ENCODE data around the gene NIPBL. TPM values are rescaled to one million over a fixed set of nuclear protein-coding genes. Genes with fewer than 3 reads are reported as not detected.
A peak's percentile ranks its signal among the peaks of the same experiment; 100 is the strongest.

The NIPBL gene
- total and polyA plus RNA-seq, 2 experiments from 2014 or later, result 18.5 to 35.0 TPM

DNA sequence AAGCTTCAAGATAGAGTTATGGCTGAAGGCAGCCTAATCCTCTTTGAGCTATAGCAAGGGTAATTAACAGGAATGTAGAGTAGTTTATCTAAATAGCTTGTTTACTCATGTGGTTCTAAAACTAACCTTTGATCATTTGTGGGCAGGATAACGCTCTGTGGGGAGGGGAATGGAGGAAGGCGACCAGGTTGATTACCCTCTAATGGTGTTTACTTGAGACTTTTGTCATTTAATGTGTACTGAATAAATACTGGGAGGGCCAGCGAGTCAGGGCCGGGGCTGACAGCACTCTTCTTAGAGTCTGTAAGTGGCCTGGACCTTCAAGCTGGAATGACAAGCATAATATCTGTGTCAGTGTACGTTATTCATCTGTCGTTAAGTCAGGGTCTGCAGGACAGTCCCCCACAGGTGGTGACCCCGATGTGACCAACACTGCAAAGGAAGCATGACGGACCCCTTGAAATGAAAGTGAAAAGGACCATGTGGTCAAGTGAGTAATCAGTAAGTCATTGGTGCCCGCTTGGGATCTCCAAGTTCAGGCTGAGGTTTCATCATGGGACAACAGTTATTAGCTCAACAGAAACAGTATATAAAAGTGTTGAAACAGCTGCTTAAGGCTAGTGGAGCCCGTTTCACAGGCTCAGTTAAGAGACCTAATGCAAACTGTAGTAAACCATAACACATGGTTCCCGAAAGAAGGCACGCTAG lies 210.1 kb downstream of the NIPBL start:
- Histone ChIP-seq H3K4me2 (no peak overlapping the region), H3K27ac (peak overlapping the region; percentile 3), H4K20me1 (ENCODE audit: insufficient read depth, poor library complexity, severe bottlenecking) (no peaks in the 10 kb centered on the region), H3K27me3 (no peaks in the 10 kb centered on the region), H3K4me1 (ENCODE audit: insufficient read depth) (no peaks in the 10 kb centered on the region), H3K9me3 (ENCODE audit: low read depth) (no peaks in the 10 kb centered on the region), H3K9me2 (replicated peaks; ENCODE audit: insufficient read depth) (no peaks in the 10 kb centered on the region), H3K4me3 (no peak overlapping the region), H3K36me3 (replicated peaks; ENCODE audit: insufficient read depth, low read depth) (no peaks in the 10 kb centered on the region), H2AFZ (no peak overlapping the region), H3K79me2 (no peaks in the 10 kb centered on the region)
- 62% methylated on average over 12 of the region's 12 CpGs for WGBS (ENCODE audit: low lambda C conversion rate, missing lambda C conversion rate)
- no peak for TF ChIP-seq EZH2phosphoT487 (IDR thresholded peaks at IDR 0.05; ENCODE audit: low read depth, severe bottlenecking, unreplicated experiment)
- TF ChIP-seq EZH2 (IDR thresholded peaks at IDR 0.05; ENCODE audit: borderline replicate concordance), result no peak
- TF ChIP-seq, protein P1, sequence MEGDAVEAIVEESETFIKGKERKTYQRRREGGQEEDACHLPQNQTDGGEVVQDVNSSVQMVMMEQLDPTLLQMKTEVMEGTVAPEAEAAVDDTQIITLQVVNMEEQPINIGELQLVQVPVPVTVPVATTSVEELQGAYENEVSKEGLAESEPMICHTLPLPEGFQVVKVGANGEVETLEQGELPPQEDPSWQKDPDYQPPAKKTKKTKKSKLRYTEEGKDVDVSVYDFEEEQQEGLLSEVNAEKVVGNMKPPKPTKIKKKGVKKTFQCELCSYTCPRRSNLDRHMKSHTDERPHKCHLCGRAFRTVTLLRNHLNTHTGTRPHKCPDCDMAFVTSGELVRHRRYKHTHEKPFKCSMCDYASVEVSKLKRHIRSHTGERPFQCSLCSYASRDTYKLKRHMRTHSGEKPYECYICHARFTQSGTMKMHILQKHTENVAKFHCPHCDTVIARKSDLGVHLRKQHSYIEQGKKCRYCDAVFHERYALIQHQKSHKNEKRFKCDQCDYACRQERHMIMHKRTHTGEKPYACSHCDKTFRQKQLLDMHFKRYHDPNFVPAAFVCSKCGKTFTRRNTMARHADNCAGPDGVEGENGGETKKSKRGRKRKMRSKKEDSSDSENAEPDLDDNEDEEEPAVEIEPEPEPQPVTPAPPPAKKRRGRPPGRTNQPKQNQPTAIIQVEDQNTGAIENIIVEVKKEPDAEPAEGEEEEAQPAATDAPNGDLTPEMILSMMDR (IDR thresholded peaks at IDR 0.05; ENCODE audit: poor library complexity), result no peak
- peak; percentile 17 for DNase-seq (ENCODE audit: low spot score)

DNA sequence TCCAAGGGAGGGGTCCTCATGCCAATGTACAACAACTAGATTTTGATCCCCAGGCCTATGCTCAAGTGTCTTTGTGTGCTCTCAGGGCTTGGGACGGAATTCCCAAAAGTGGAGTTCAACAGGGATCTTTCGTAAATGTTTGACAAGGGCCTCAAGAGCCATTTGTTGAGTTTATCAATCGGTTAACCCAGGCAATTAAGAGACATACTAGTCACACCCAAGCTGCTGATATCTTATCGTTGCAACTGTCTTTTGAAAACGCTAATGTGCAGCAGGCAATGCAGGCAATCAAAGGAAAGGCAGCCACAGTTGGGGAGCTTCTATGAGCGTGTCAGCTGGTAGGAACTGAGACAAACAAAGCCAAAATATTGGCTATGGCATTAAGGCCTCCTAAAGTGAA lies 211.4 kb downstream of the NIPBL start:
- no peak for DNase-seq (ENCODE audit: low spot score)
- Histone ChIP-seq H4K20me1 (ENCODE audit: insufficient read depth, poor library complexity, severe bottlenecking) (no peaks in the 10 kb centered on the region), H3K27ac (no peak overlapping the region), H3K27me3 (no peaks in the 10 kb centered on the region), H3K4me2 (no peak overlapping the region), H2AFZ (no peak overlapping the region), H3K79me2 (no peaks in the 10 kb centered on the region), H3K4me3 (no peak overlapping the region), H3K9me2 (replicated peaks; ENCODE audit: insufficient read depth) (no peaks in the 10 kb centered on the region), H3K4me1 (ENCODE audit: insufficient read depth) (no peaks in the 10 kb centered on the region), H3K9me3 (ENCODE audit: low read depth) (no peaks in the 10 kb centered on the region), H3K36me3 (replicated peaks; ENCODE audit: insufficient read depth, low read depth) (no peaks in the 10 kb centered on the region)
- 62% methylated on average over 6 of the region's 6 CpGs for WGBS (ENCODE audit: low lambda C conversion rate, missing lambda C conversion rate)
- TF ChIP-seq EZH2 (IDR thresholded peaks at IDR 0.05; ENCODE audit: borderline replicate concordance) (no peak), EZH2phosphoT487 (IDR thresholded peaks at IDR 0.05; ENCODE audit: low read depth, severe bottlenecking, unreplicated experiment) (no peak)
- TF ChIP-seq, protein P1 (IDR thresholded peaks at IDR 0.05; ENCODE audit: poor library complexity), result no peak

DNA sequence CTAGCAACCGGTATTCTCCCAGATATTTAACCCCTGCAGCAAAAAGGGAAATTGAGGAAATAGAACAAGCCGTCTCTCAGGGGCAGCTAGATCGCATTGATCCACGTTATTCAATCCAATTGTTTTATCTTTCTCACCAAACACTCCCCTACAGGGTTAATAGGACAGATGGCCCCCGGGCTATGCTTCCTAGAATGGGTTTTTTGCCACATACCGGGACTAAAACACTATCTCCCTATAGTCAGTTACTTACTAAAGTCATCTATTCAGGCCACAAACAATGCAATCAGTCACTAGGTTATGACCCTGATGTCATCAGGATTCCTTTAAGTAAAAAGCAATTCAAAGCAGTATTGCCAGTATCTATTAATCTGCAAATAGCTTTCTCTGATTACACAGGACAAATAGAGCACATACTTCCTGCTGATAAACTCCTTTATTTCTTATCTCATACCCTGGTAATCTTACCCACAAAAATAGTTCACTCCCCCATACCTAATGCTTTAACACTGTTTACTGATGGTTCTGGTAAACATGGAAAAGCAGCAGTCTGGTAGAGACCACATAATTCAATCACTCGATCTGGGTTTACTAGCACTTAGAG lies 213.7 kb downstream of the NIPBL start:
- Histone ChIP-seq H3K79me2 (no peaks in the 10 kb centered on the region), H3K27ac (peak overlapping the region; percentile 70), H3K9me2 (replicated peaks; ENCODE audit: insufficient read depth) (no peaks in the 10 kb centered on the region), H3K4me3 (no peak overlapping the region), H3K27me3 (no peaks in the 10 kb centered on the region), H3K4me2 (peak overlapping the region; percentile 1), H3K4me1 (ENCODE audit: insufficient read depth) (no peaks in the 10 kb centered on the region), H2AFZ (no peak overlapping the region), H4K20me1 (ENCODE audit: insufficient read depth, poor library complexity, severe bottlenecking) (no peaks in the 10 kb centered on the region), H3K9me3 (ENCODE audit: low read depth) (peaks cover 4% of the 10 kb centered on the region), H3K36me3 (replicated peaks; ENCODE audit: insufficient read depth, low read depth) (no peaks in the 10 kb centered on the region)
- DNase-seq (ENCODE audit: low spot score), result peak; percentile 7
- TF ChIP-seq, protein P1 (IDR thresholded peaks at IDR 0.05; ENCODE audit: poor library complexity), result no peak
- no peak for TF ChIP-seq EZH2 (IDR thresholded peaks at IDR 0.05; ENCODE audit: borderline replicate concordance)
- TF ChIP-seq EZH2phosphoT487 (IDR thresholded peaks at IDR 0.05; ENCODE audit: low read depth, severe bottlenecking, unreplicated experiment), result peak; percentile 87
- 15% methylated on average over 7 of the region's 7 CpGs for WGBS (ENCODE audit: low lambda C conversion rate, missing lambda C conversion rate)

Measured in hepatocyte (in vitro differentiated cells).